ENCODE data around the gene MYBPHL.

- TF ChIP-seq TAF1 (IDR thresholded peaks at IDR 0.05; ENCODE audit: borderline replicate concordance, low read depth, low read length), result no peak
- TF ChIP-seq POLR2A (IDR thresholded peaks at IDR 0.05; ENCODE audit: low read depth, low read length), result no peak
These were observed 55.3 kb downstream of the MYBPHL start for GRCh38 chr1:109251277-109252166.

Data from GM12892 (cell line).